Kidney epithelial cell (primary cell): ENCODE data around the gene CPLX1. TPM values are rescaled to one million over a fixed set of nuclear protein-coding genes. Genes with fewer than 3 reads are reported as not detected.

Source experiments
- DNase-seq: peaks from one replicate; pipeline ENCODE4 v3.0.0-alpha.2; 2010; ENCODE audit warnings: low read depth
- H3K27me3 ChIP-seq: 2 replicates; pipeline ENCODE4 v1.6.0; 2011; ENCODE audit warnings: low read length; ENCODE audit not compliant: control insufficient read depth, insufficient read depth
- H3K36me3 ChIP-seq: 2 replicates; pipeline ENCODE4 v1.5.1; 2011; ENCODE audit warnings: low read length; ENCODE audit not compliant: control insufficient read depth, insufficient read depth
- H3K4me3 ChIP-seq: 2 replicates; pipeline ENCODE4 v1.5.1; 2011; ENCODE audit warnings: low read depth, mild to moderate bottlenecking, control low read depth, low read length
- total RNA-seq: library from RNA; depleted of rRNA; stranded (reverse); fragments of >200 nt; gene quantifications from 2 replicates; pipeline ENCODE4 v1.2.3, GENCODE V29; 2015
- TF ChIP-seq, protein P1 (sequence below): IDR thresholded peaks from 2 replicates; pipeline ENCODE4 v1.5.1; 2011; ENCODE audit warnings: mild to moderate bottlenecking, moderate library complexity, low read length, control low read depth, inconsistent platforms; ENCODE audit not compliant: insufficient read depth, poor library complexity, severe bottlenecking

Gene CPLX1
- total RNA-seq, 1 donor from 2014 or later = 0.17 TPM

DNA sequence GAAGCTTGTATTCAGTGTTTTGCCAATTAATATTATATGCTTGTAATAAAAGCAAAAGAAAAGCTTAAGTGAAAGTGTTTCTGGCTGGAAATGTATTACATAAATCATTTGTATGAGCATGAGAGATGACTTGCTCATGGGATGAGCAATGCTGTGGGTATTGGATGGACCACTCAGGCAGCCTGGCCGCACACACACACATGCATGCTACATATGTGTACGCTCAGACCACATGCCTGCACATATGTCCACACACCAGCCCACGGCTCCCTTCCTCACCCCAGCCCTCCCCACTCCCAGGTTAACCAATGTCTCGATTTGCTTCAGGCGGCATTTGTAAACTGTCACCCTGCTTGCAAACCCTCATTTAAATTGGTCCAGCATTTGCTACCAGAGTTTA is 55.9 kb downstream of the CPLX1 start:
- Histone ChIP-seq H3K4me3 (no peak overlapping the region), H3K36me3 (peaks cover 4% of the 10 kb centered on the region), H3K27me3 (no peaks in the 10 kb centered on the region)
- TF ChIP-seq, protein P1, sequence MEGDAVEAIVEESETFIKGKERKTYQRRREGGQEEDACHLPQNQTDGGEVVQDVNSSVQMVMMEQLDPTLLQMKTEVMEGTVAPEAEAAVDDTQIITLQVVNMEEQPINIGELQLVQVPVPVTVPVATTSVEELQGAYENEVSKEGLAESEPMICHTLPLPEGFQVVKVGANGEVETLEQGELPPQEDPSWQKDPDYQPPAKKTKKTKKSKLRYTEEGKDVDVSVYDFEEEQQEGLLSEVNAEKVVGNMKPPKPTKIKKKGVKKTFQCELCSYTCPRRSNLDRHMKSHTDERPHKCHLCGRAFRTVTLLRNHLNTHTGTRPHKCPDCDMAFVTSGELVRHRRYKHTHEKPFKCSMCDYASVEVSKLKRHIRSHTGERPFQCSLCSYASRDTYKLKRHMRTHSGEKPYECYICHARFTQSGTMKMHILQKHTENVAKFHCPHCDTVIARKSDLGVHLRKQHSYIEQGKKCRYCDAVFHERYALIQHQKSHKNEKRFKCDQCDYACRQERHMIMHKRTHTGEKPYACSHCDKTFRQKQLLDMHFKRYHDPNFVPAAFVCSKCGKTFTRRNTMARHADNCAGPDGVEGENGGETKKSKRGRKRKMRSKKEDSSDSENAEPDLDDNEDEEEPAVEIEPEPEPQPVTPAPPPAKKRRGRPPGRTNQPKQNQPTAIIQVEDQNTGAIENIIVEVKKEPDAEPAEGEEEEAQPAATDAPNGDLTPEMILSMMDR = no peak
- DNase-seq = no peak

DNA sequence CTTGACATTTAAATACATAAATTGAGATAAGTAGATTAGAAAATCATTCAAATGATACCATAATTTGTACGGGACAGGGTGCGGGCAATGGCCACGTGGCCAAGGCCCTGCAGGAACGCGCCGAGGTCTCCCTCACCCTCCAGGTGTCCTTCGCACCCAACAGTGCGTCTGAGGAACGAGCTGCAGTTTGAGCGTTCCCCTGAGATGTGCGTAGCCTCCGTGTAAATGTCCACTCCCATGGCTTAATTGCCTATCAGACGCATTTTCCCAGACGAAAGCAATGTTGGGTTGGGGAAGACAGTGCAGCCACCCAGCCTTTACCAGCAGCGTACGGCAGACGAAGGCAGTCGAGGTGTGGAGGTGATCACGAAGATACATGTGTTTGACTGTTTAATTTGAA is 56.4 kb downstream of the CPLX1 start:
- Histone ChIP-seq H3K36me3 (peaks cover 4% of the 10 kb centered on the region), H3K4me3 (no peak overlapping the region), H3K27me3 (no peaks in the 10 kb centered on the region)
- TF ChIP-seq, protein P1 = no peak
- DNase-seq = no peak

GRCh38 chr4:768995-769394 is 56.9 kb downstream of the CPLX1 start:
- TF ChIP-seq, protein P1 = no peak
- Histone ChIP-seq H3K4me3 (no peak overlapping the region), H3K36me3 (peaks cover 4% of the 10 kb centered on the region), H3K27me3 (no peaks in the 10 kb centered on the region)
- DNase-seq = no peak

GRCh38 chr4:768076-768475 is 57.9 kb downstream of the CPLX1 start:
- TF ChIP-seq, protein P1 = no peak
- H3K27me3 ChIP-seq = no peaks in the 10 kb centered on the region
- no peak overlapping the region for H3K4me3 ChIP-seq
- H3K36me3 ChIP-seq = peaks cover 5% of the 10 kb centered on the region
- DNase-seq = no peak

DNA sequence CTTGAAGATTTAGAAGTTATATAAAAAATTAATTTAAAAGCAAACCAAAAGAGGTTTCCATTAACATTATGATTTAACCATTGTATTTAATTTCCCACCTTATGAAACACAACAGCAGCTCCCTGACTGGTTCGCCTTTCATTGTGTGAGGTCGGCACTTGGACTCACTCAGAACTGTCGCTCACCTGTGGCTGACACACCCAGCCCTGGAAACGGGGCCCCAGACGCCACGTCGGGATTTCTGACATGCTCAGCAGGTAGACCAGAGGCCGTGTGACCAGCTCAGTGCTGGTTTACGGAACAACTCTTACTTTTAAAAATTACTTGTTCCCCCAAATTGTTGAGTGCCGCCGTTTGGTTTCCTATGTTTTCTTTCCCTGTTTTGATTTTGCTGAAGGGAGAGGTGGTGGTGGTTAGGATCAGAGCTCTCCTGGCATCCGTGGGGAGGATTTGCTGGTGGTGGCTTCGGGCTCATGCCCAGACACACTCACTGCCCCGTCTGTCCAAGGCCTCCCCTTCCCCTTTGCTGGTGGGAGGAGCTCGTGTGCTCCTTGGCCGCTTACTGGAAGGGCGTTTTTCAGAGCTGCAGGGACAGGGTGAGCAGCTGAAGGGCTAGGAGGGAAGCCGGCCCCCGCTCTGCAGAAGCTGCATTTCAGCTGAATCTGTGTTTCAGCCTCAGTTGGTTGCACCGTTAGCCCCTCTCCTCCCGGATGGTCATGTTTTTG is 59.2 kb downstream of the CPLX1 start:
- Histone ChIP-seq H3K27me3 (no peaks in the 10 kb centered on the region), H3K4me3 (no peak overlapping the region), H3K36me3 (peaks cover 3% of the 10 kb centered on the region)
- DNase-seq = no peak
- TF ChIP-seq, protein P1 = no peak

DNA sequence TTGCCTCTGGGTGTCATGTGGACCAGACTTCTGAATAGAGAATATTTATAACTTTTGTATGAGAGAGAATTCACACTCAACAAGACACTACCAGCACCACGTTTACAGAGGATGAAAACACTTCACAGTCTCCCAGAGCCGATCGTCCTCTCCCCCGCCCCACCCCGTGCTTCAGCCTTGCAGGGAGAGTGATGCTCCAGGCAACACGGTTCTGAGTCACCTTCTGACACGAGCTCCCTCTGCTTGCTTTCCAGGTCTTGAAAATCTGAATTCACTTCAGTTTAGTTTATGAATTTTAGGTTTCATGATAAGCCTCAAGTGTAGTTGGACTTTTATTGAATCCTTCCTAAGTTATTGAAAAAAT is 59.8 kb downstream of the CPLX1 start:
- peaks cover 3% of the 10 kb centered on the region for H3K36me3 ChIP-seq
- no peaks in the 10 kb centered on the region for H3K27me3 ChIP-seq
- TF ChIP-seq, protein P1 = no peak
- DNase-seq = no peak
- H3K4me3 ChIP-seq = no peak overlapping the region
